Dendritic cell treated with granulocyte-macrophage colony-stimulating factor and Interleukin-4, amounts not matched to agents 40 ng/mL and 50 ng/mL, for 4 days (primary cell): ENCODE measurements around the gene PTGES3.

Experiments
- H3K27ac Mint-ChIP-seq: one replicate; pipeline ENCODE4 v1.8.0; 2022; ENCODE audit warnings: mild to moderate bottlenecking, mixed read lengths
- H3K27me3 Mint-ChIP-seq: one replicate; pipeline ENCODE4 v1.8.0; 2022; ENCODE audit warnings: mild to moderate bottlenecking, mixed read lengths
- H3K36me3 Mint-ChIP-seq: one replicate; pipeline ENCODE4 v1.8.0; 2022; ENCODE audit warnings: low read depth, mixed read lengths
- H3K4me1 Mint-ChIP-seq: one replicate; pipeline ENCODE4 v1.8.0; 2022; ENCODE audit warnings: low read depth, mixed read lengths
- H3K4me3 Mint-ChIP-seq: one replicate; pipeline ENCODE4 v1.8.0; 2022; ENCODE audit warnings: mild to moderate bottlenecking, moderate library complexity, mixed read lengths
- H3K9me3 Mint-ChIP-seq: one replicate; pipeline ENCODE4 v1.8.0; 2022; ENCODE audit warnings: mixed read lengths
- intact Hi-C: fragments of 100-400 bp; cut with micrococcal nuclease; formaldehyde crosslinking; loops from one replicate; pipeline ENCODE4 v1.15.0; 2022

The PTGES3 gene

GRCh38 chr12:56616244-56616643 is 71.8 kb downstream of the PTGES3 start:
- intact Hi-C loops = no loop called here
- Mint-ChIP-seq H3K4me3 (no peak overlapping the region), H3K9me3 (no peaks in the 10 kb centered on the region), H3K36me3 (peaks cover 98% of the 10 kb centered on the region), H3K27ac (no peak overlapping the region), H3K27me3 (no peaks in the 10 kb centered on the region), H3K4me1 (no peaks in the 10 kb centered on the region)

DNA sequence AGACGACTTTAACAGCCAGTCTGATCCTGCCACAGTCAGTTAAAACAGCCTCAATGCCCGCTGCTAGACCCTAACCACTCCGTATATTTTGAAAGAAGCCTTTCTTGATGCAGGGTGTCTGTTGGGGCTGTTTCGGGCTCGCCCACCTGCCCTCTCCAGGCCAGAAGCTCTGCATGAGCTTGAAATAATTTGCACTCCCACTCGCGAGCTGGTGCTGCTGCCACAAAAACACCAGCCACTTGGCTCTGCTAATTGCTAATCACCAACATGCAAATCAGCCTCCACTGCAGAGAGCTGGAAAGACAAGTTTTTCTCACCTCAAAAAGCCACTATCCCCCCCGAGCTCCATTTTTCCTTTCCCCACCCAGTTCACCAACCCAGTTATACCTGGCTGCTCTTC is 73.5 kb downstream of the PTGES3 start:
- Mint-ChIP-seq H3K27me3 (no peaks in the 10 kb centered on the region), H3K4me1 (no peaks in the 10 kb centered on the region), H3K4me3 (no peak overlapping the region), H3K27ac (no peak overlapping the region), H3K36me3 (peaks cover 98% of the 10 kb centered on the region), H3K9me3 (no peaks in the 10 kb centered on the region)
- intact Hi-C loops = no loop called here
